ENCODE measurements around the gene HYCC1. TPM values are rescaled to one million over a fixed set of nuclear protein-coding genes. Genes with fewer than 3 reads are reported as not detected.
"Not testable (repeated sequence)": the region's sequence is repeated elsewhere in the genome, so short reads cannot be mapped to it uniquely, and the experiment has no call there.

HYCC1 gene
- total RNA-seq, 1 donor from 2014 or later, result 131 TPM

DNA sequence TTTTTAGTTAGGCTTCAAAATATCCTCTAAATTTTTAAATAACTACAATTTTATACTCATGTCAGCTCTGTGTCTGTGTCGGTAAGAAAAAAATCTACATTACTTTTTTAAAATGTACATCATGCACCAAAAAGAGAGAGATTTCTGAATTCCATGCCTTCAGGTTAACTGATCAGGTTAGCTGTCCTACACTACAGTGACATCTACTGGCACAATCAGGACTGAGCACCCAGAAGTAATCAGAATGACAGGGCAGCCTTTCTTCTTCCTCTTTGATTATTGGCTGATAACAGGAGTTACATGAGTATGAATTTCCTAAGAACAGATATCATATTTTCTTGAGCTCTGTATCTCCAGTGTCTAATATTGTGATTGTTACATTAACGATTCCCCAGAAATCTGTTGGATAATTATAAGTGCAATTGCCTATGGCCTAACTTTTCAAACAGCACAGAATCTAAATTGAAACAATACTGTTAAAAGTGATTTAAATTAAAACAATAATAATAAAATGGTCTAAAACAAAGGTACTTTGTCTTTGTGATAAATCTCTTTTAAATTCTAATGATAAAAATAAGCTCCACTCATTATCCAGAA, 41.8 kb upstream of the HYCC1 start:
- Mint-ChIP-seq H3K9me3 (ENCODE audit: unreplicated experiment) (no peaks in the 10 kb centered on the region), H3K36me3 (ENCODE audit: unreplicated experiment) (no peaks in the 10 kb centered on the region), H3K27me3 (ENCODE audit: unreplicated experiment) (no peaks in the 10 kb centered on the region), H3K27ac (ENCODE audit: unreplicated experiment) (no peak overlapping the region), H3K4me1 (ENCODE audit: low read depth, unreplicated experiment) (peaks cover 9% of the 10 kb centered on the region), H3K4me3 (ENCODE audit: unreplicated experiment) (no peak overlapping the region)
- TF ChIP-seq, protein P1, sequence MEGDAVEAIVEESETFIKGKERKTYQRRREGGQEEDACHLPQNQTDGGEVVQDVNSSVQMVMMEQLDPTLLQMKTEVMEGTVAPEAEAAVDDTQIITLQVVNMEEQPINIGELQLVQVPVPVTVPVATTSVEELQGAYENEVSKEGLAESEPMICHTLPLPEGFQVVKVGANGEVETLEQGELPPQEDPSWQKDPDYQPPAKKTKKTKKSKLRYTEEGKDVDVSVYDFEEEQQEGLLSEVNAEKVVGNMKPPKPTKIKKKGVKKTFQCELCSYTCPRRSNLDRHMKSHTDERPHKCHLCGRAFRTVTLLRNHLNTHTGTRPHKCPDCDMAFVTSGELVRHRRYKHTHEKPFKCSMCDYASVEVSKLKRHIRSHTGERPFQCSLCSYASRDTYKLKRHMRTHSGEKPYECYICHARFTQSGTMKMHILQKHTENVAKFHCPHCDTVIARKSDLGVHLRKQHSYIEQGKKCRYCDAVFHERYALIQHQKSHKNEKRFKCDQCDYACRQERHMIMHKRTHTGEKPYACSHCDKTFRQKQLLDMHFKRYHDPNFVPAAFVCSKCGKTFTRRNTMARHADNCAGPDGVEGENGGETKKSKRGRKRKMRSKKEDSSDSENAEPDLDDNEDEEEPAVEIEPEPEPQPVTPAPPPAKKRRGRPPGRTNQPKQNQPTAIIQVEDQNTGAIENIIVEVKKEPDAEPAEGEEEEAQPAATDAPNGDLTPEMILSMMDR (IDR thresholded peaks at IDR 0.05; ENCODE audit: partially characterized antibody, unreplicated experiment), result peak; percentile 70
- DNase-seq, result peak; percentile 48

DNA sequence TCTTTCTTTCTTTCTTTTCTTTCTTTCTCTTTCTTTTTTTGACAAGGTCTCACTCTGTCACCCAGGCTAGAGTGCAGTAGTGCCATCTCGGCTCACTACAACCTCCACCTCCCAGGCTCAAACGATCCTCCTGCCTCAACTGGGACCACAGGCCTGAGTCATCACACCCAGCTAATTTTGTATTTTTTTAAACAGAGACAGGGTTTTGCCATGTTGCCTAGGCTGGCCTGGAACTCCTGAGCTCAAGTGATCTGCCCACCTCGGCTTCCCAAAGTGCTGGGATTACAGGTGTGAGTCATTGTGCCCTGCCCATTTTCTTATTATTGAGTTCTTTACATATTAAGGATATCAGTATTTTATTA, 37.2 kb upstream of the HYCC1 start:
- not testable (repeated sequence) for H3K4me3 Mint-ChIP-seq (ENCODE audit: unreplicated experiment); H3K27ac Mint-ChIP-seq (ENCODE audit: unreplicated experiment)

GRCh38 chr7:23046336-23046735, 32.4 kb upstream of the HYCC1 start:
- not testable (repeated sequence) for H3K4me3 Mint-ChIP-seq (ENCODE audit: unreplicated experiment); H3K9me3 Mint-ChIP-seq (ENCODE audit: unreplicated experiment); H3K27ac Mint-ChIP-seq (ENCODE audit: unreplicated experiment); H3K27me3 Mint-ChIP-seq (ENCODE audit: unreplicated experiment); DNase-seq; H3K4me1 Mint-ChIP-seq (ENCODE audit: low read depth, unreplicated experiment)
- H3K36me3 Mint-ChIP-seq (ENCODE audit: unreplicated experiment), result peaks cover 12% of the 10 kb centered on the region

More for the DNA sequence above, 37.2 kb upstream of the HYCC1 start:
- not testable (repeated sequence) for DNase-seq; H3K27me3 Mint-ChIP-seq (ENCODE audit: unreplicated experiment); H3K4me1 Mint-ChIP-seq (ENCODE audit: low read depth, unreplicated experiment); H3K9me3 Mint-ChIP-seq (ENCODE audit: unreplicated experiment)
- peaks cover 12% of the 10 kb centered on the region for H3K36me3 Mint-ChIP-seq (ENCODE audit: unreplicated experiment)

DNA sequence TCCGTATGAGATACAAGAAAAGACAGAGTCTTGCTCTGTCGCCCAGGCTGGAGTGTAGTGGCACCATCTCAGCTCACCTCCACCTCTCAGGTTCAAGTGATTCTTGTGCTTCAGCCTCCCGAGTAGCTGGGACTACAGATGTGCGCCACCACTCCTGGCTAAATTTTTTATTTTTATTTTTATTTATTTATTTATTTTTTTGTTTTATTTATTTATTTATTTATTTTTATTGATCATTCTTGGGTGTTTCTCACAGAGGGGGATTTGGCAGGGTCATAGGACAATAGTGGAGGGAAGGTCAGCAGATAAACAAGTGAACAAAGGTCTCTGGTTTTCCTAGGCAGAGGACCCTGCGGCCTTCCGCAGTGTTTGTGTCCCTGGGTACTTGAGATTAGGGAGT, 31.2 kb upstream of the HYCC1 start:
- not testable (repeated sequence) for DNase-seq; H3K9me3 Mint-ChIP-seq (ENCODE audit: unreplicated experiment); H3K4me3 Mint-ChIP-seq (ENCODE audit: unreplicated experiment); H3K27me3 Mint-ChIP-seq (ENCODE audit: unreplicated experiment); H3K27ac Mint-ChIP-seq (ENCODE audit: unreplicated experiment); H3K4me1 Mint-ChIP-seq (ENCODE audit: low read depth, unreplicated experiment)
- peaks cover 12% of the 10 kb centered on the region for H3K36me3 Mint-ChIP-seq (ENCODE audit: unreplicated experiment)

GRCh38 chr7:23044581-23044980, 30.7 kb upstream of the HYCC1 start:
- peaks cover 12% of the 10 kb centered on the region for H3K36me3 Mint-ChIP-seq (ENCODE audit: unreplicated experiment)
- no peak for DNase-seq
- H3K27me3 Mint-ChIP-seq (ENCODE audit: unreplicated experiment), result peaks cover 1% of the 10 kb centered on the region
- no peak overlapping the region for H3K4me3 Mint-ChIP-seq (ENCODE audit: unreplicated experiment)
- no peak overlapping the region for H3K27ac Mint-ChIP-seq (ENCODE audit: unreplicated experiment)
- peaks cover 9% of the 10 kb centered on the region for H3K9me3 Mint-ChIP-seq (ENCODE audit: unreplicated experiment)
- no peaks in the 10 kb centered on the region for H3K4me1 Mint-ChIP-seq (ENCODE audit: low read depth, unreplicated experiment)
- TF ChIP-seq, protein P1 (IDR thresholded peaks at IDR 0.05; ENCODE audit: partially characterized antibody, unreplicated experiment), result no peak

- Mint-ChIP-seq H3K27ac (ENCODE audit: unreplicated experiment) (no peak overlapping the region), H3K36me3 (ENCODE audit: unreplicated experiment) (peaks cover 9% of the 10 kb centered on the region), H3K9me3 (ENCODE audit: unreplicated experiment) (peaks cover 9% of the 10 kb centered on the region), H3K27me3 (ENCODE audit: unreplicated experiment) (peaks cover 1% of the 10 kb centered on the region), H3K4me1 (ENCODE audit: low read depth, unreplicated experiment) (no peaks in the 10 kb centered on the region), H3K4me3 (ENCODE audit: unreplicated experiment) (no peak overlapping the region)
- TF ChIP-seq, protein P1 (IDR thresholded peaks at IDR 0.05; ENCODE audit: partially characterized antibody, unreplicated experiment), result no peak
- no peak for DNase-seq
Measured at GRCh38 chr7:23043441-23043840, 29.5 kb upstream of the HYCC1 start.

GRCh38 chr7:23039674-23040073, 25.7 kb upstream of the HYCC1 start:
- H3K4me3 Mint-ChIP-seq (ENCODE audit: unreplicated experiment); H3K27ac Mint-ChIP-seq (ENCODE audit: unreplicated experiment); H3K27me3 Mint-ChIP-seq (ENCODE audit: unreplicated experiment); H3K9me3 Mint-ChIP-seq (ENCODE audit: unreplicated experiment); H3K36me3 Mint-ChIP-seq (ENCODE audit: unreplicated experiment); H3K4me1 Mint-ChIP-seq (ENCODE audit: low read depth, unreplicated experiment); DNase-seq: not testable (repeated sequence)

DNA sequence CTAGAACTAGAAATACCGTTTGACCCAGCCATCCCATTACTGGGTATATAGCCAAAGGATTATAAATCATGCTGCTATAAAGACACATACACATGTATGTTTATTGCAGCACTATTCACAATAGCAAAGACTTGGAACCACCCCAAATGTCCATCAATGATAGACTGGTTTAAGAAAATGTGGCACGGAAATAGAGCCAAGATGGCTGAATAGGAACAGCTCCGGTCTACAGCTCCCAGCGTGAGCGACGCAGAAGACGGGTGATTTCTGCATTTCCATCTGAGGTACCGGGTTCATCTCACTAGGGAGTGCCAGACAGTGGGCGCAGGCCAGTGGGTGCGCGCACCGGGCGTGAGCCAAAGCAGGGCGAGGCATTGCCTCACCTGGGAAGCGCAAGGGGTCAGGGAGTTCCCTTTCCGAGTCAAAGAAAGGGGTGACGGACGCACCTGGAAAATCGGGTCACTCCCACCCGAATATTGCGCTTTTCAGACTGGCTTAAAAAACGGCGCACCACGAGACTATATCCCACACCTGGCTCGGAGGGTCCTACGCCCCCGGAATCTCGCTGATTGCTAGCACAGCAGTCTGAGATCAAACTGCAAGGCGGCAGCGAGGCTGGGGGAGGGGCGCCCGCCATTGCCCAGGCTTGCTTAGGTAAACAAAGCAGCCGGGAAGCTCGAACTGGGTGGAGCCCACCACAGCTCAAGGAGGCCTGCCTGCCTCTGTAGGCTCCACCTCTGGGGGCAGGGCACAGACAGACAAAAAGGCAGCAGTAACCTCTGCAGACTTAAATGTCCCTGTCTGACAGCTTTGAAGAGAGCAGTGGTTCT, 21.8 kb upstream of the HYCC1 start:
- H3K27me3 Mint-ChIP-seq (ENCODE audit: unreplicated experiment); DNase-seq; H3K9me3 Mint-ChIP-seq (ENCODE audit: unreplicated experiment); H3K4me1 Mint-ChIP-seq (ENCODE audit: low read depth, unreplicated experiment); H3K27ac Mint-ChIP-seq (ENCODE audit: unreplicated experiment); H3K4me3 Mint-ChIP-seq (ENCODE audit: unreplicated experiment); H3K36me3 Mint-ChIP-seq (ENCODE audit: unreplicated experiment): not testable (repeated sequence)
